Measurements from ENCODE around the gene MAGI2.

The MAGI2 gene

GRCh38 chr7:78924581-78924980 lies 528.9 kb downstream of the MAGI2 start:
- DNase-seq (ENCODE audit: low read depth, low spot score): peak; percentile 12

- no peak for DNase-seq (ENCODE audit: low read depth, low spot score)
Measured at GRCh38 chr7:78912781-78913180, 540.7 kb downstream of the MAGI2 start.

- no peak for DNase-seq (ENCODE audit: low read depth, low spot score)
Measured at GRCh38 chr7:78906735-78907134, 546.7 kb downstream of the MAGI2 start.

- DNase-seq (ENCODE audit: low read depth, low spot score): no peak
Measured at GRCh38 chr7:78905436-78905835, 548.0 kb downstream of the MAGI2 start.

GRCh38 chr7:78904983-78905382 lies 548.5 kb downstream of the MAGI2 start:
- DNase-seq (ENCODE audit: low read depth, low spot score): no peak

- no peak for DNase-seq (ENCODE audit: low read depth, low spot score)
Measured at GRCh38 chr7:78901566-78901965, 551.9 kb downstream of the MAGI2 start.

GRCh38 chr7:78900806-78901205 lies 552.7 kb downstream of the MAGI2 start:
- no peak for DNase-seq (ENCODE audit: low read depth, low spot score)

- no peak for DNase-seq (ENCODE audit: low read depth, low spot score)
Measured at GRCh38 chr7:78895393-78895792, 558.1 kb downstream of the MAGI2 start.

- DNase-seq (ENCODE audit: low read depth, low spot score): no peak
Measured at GRCh38 chr7:78879206-78879605, 574.3 kb downstream of the MAGI2 start.

- DNase-seq (ENCODE audit: low read depth, low spot score): no peak
Measured at GRCh38 chr7:78873117-78873516, 580.4 kb downstream of the MAGI2 start.

- DNase-seq (ENCODE audit: low read depth, low spot score): no peak
Measured at GRCh38 chr7:78864339-78864738, 589.1 kb downstream of the MAGI2 start.

- DNase-seq (ENCODE audit: low read depth, low spot score): no peak
Measured at GRCh38 chr7:78863281-78863680, 590.2 kb downstream of the MAGI2 start.

GRCh38 chr7:78862411-78862900 lies 591.0 kb downstream of the MAGI2 start:
- DNase-seq (ENCODE audit: low read depth, low spot score): no peak

- DNase-seq (ENCODE audit: low read depth, low spot score): no peak
Measured at GRCh38 chr7:78852951-78853350, 600.5 kb downstream of the MAGI2 start.

- DNase-seq (ENCODE audit: low read depth, low spot score): no peak
Measured at GRCh38 chr7:78850093-78850740, 603.2 kb downstream of the MAGI2 start.

- no peak for DNase-seq (ENCODE audit: low read depth, low spot score)
Measured at GRCh38 chr7:78845155-78845554, 608.3 kb downstream of the MAGI2 start.

GRCh38 chr7:78842068-78842467 lies 611.4 kb downstream of the MAGI2 start:
- no peak for DNase-seq (ENCODE audit: low read depth, low spot score)

GRCh38 chr7:78835897-78836296 lies 617.6 kb downstream of the MAGI2 start:
- DNase-seq (ENCODE audit: low read depth, low spot score): no peak

- no peak for DNase-seq (ENCODE audit: low read depth, low spot score)
Measured at GRCh38 chr7:78828317-78828716, 625.1 kb downstream of the MAGI2 start.

GRCh38 chr7:78803501-78804127 lies 649.9 kb downstream of the MAGI2 start:
- DNase-seq (ENCODE audit: low read depth, low spot score): no peak

- no peak for DNase-seq (ENCODE audit: low read depth, low spot score)
Measured at GRCh38 chr7:78794101-78794500, 659.4 kb downstream of the MAGI2 start.

- no peak for DNase-seq (ENCODE audit: low read depth, low spot score)
Measured at GRCh38 chr7:78792624-78793023, 660.8 kb downstream of the MAGI2 start.

GRCh38 chr7:78792006-78792405 lies 661.5 kb downstream of the MAGI2 start:
- DNase-seq (ENCODE audit: low read depth, low spot score): no peak
